Measurements from ENCODE around the gene OSGIN1.

The OSGIN1 gene

GRCh38 chr16:83952940-83953795, at the start of gene OSGIN1:
OSGIN1 (plus strand) TSS chr16:83953240; CDS start chr16:83957672, 4,432 bp downstream.
- DNase-seq: peak; percentile 90

GRCh38 chr16:83903751-83904150, 49.3 kb upstream of the OSGIN1 start:
- DNase-seq: no peak

- DNase-seq: no peak
Observed at GRCh38 chr16:83906683-83907082, 46.4 kb upstream of the OSGIN1 start.

- no peak for DNase-seq
Observed at GRCh38 chr16:83907111-83907510, 45.9 kb upstream of the OSGIN1 start.

- no peak for DNase-seq
Observed at GRCh38 chr16:83907631-83908250, 45.3 kb upstream of the OSGIN1 start.

- no peak for DNase-seq
Observed at GRCh38 chr16:83908798-83909197, 44.2 kb upstream of the OSGIN1 start.

- DNase-seq: no peak
Observed at GRCh38 chr16:83911290-83911689, 41.8 kb upstream of the OSGIN1 start.

- no peak for DNase-seq
Observed at GRCh38 chr16:83912519-83913244, 40.4 kb upstream of the OSGIN1 start.

GRCh38 chr16:83913245-83913633, 39.8 kb upstream of the OSGIN1 start:
- no peak for DNase-seq

- DNase-seq: no peak
Observed at GRCh38 chr16:83914091-83914710, 38.8 kb upstream of the OSGIN1 start.

GRCh38 chr16:83915081-83915480, 38.0 kb upstream of the OSGIN1 start:
- no peak for DNase-seq

GRCh38 chr16:83915491-83915890, 37.5 kb upstream of the OSGIN1 start:
- DNase-seq: no peak

GRCh38 chr16:83917152-83918120, 35.6 kb upstream of the OSGIN1 start:
- DNase-seq: no peak

GRCh38 chr16:83920894-83921491, 32.0 kb upstream of the OSGIN1 start:
- DNase-seq: no peak

GRCh38 chr16:83923581-83924365, 29.3 kb upstream of the OSGIN1 start:
- DNase-seq: no peak

- no peak for DNase-seq
Observed at GRCh38 chr16:83924686-83925085, 28.4 kb upstream of the OSGIN1 start.

GRCh38 chr16:83925095-83925905, 27.7 kb upstream of the OSGIN1 start:
- no peak for DNase-seq

- DNase-seq: no peak
Observed at GRCh38 chr16:83925957-83926725, 26.9 kb upstream of the OSGIN1 start.
